ENCODE results near the gene DYNLT2.
"Not testable (repeated sequence)": the region's sequence is repeated elsewhere in the genome, so short reads cannot be mapped to it uniquely, and the experiment has no call there.

The DYNLT2 gene

GRCh38 chr6:169775321-169775720 lies 23.9 kb upstream of the DYNLT2 start:
- DNase-seq (ENCODE audit: insufficient read length, low spot score) (no peak), FAIRE-seq (no peak)
- no peak for TF ChIP-seq CTCF (IDR thresholded peaks at IDR 0.05; ENCODE audit: insufficient read depth, missing control alignments)

GRCh38 chr6:169774347-169774746 lies 23.0 kb upstream of the DYNLT2 start:
- DNase-seq (ENCODE audit: insufficient read length, low spot score) (no peak), FAIRE-seq (no peak)
- TF ChIP-seq CTCF (IDR thresholded peaks at IDR 0.05; ENCODE audit: insufficient read depth, missing control alignments): no peak

- no peak for TF ChIP-seq CTCF (IDR thresholded peaks at IDR 0.05; ENCODE audit: insufficient read depth, missing control alignments)
- no peak for FAIRE-seq
Observed at GRCh38 chr6:169766921-169767736, 15.8 kb upstream of the DYNLT2 start.

DNA sequence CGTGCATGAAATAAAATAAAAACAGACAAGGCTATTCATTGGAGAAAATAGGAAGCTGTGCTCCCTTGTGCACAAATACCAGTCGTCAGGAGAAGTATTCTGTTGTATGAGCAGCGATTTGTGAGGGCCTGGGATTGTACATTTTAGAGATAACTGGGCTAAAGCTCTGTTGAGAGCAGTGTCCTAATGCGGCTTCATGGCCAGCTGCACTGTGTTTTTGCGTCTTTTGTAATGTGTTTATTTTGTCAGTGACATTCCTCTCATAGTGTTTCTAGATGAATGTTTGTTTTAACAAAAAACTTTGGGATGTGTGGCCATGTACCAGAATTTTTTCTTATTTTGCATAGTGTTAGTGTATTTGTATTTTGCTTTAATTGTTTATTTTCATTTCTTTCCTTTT lies 14.9 kb upstream of the DYNLT2 start:
- FAIRE-seq: no peak
- no peak for DNase-seq (ENCODE audit: insufficient read length, low spot score)
- no peak for TF ChIP-seq CTCF (IDR thresholded peaks at IDR 0.05; ENCODE audit: insufficient read depth, missing control alignments)

More at GRCh38 chr6:169766921-169767736, 15.8 kb upstream of the DYNLT2 start:
- DNase-seq (ENCODE audit: insufficient read length, low spot score): no peak

GRCh38 chr6:169765789-169766188 lies 14.4 kb upstream of the DYNLT2 start:
- DNase-seq (ENCODE audit: insufficient read length, low spot score); FAIRE-seq: not testable (repeated sequence)

DNA sequence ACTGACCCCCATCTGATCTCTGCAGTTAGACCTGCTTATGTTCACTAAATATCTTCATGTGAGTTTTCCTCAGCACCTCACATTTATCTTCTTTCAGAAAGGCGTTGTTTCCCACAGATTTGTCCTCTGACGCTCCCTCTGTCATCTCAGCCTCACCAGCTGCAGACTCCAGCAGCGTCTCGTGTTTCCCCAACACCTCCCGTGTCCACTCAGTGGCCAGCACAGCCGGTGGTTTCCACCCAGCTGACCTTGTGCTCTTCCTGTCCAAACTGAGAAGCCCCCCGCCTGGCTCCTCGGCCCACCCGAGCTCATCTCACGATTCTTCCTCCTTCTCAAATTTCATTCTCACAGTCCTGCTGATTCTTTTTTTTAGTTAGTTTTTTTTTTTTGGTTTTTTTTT lies 12.5 kb upstream of the DYNLT2 start:
- no peak for TF ChIP-seq CTCF (IDR thresholded peaks at IDR 0.05; ENCODE audit: insufficient read depth, missing control alignments)
- DNase-seq (ENCODE audit: insufficient read length, low spot score): no peak
- FAIRE-seq: no peak

DNA sequence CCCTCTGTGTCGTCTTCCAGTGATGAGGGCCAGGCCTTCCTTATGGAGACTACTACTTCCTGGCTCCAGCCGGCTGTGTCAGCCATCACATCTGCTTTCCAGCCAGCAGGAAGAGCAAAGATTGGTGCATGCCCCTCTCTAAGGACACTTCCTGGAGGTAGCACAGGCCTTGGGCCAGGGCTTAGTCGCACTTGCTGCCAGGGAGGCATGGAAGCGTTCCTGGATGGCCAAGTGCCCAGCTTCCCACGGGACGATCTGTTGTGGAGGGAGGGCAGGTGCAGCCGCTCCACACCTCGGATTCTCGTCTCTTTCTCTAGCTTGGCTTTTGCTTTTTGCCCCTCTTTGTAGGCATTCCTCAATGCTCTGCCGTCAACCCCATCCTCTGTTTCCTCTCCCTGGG lies 11.9 kb upstream of the DYNLT2 start:
- no peak for FAIRE-seq
- no peak for DNase-seq (ENCODE audit: insufficient read length, low spot score)
- TF ChIP-seq CTCF (IDR thresholded peaks at IDR 0.05; ENCODE audit: insufficient read depth, missing control alignments): no peak
